ENCODE data around the gene KAZN.

Gene KAZN

DNA sequence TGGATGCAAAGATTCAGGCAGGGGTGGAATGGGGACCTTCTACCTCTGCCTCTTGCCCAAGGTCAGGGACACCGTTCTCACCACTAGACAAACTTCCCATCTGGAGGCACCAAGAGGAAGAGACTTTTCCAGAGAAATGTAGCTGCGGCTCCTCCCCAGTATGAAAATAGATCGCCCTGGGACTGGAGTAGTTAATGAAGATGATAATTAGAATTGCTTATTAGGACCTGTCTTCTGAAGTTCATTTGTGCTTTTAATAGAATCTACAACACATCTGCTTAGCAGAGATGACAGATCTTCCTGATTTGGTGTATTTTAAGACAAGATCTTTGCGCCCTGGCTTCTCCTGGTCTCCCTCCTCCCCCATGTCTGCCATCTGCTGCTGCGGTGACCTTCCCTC lies 266.6 kb downstream of the KAZN start:
- TF ChIP-seq CEBPB (IDR thresholded peaks at IDR 0.05): no peak
- no peak for TF ChIP-seq NFIC (IDR thresholded peaks at IDR 0.05)
- TF ChIP-seq TCF12 (IDR thresholded peaks at IDR 0.05; ENCODE audit: low read depth): no peak
- no peak for TF ChIP-seq YY1 (IDR thresholded peaks at IDR 0.05; ENCODE audit: low read depth)
- no peak for TF ChIP-seq CREB1 (IDR thresholded peaks at IDR 0.05; ENCODE audit: low read depth)
- TF ChIP-seq FOXM1 (IDR thresholded peaks at IDR 0.05; ENCODE audit: borderline replicate concordance, low read depth): no peak
- no peak for TF ChIP-seq EGR1 (IDR thresholded peaks at IDR 0.05)
- TF ChIP-seq RAD21 (IDR thresholded peaks at IDR 0.05; ENCODE audit: low read depth): no peak

DNA sequence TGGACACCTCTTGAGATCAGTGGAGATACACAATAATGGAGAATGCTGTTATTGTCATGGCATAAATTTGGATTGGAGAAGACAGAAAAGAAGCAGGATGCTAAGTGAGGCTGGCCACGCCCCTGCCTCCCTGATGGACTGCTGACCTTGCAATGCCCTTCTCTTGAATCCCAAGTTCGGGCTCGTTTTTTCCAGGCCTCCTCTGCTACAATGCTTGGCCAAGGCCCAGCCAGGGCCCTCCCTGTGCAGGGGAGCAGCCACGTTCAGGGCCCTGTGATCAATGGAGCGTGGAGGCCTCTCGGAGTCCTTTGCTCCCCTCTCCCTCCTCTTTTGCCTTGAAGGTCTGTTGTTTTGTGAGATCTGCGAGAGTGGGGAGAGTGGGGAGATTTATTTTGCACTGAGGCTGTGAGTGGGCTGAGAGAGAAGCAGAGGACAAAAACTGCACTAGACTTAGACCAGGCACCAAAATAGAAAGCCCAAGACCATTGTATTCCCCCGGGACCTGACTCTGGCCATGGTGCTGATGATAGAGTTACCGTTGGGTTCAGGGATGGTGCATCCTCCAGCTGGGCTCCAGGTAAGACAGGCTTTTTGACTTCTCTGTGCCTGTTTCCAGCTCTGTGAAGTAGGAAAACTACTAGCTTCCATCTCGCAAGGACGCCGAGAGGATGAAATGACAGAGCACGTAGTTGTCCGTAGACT lies 268.6 kb downstream of the KAZN start:
- TF ChIP-seq, protein P1, sequence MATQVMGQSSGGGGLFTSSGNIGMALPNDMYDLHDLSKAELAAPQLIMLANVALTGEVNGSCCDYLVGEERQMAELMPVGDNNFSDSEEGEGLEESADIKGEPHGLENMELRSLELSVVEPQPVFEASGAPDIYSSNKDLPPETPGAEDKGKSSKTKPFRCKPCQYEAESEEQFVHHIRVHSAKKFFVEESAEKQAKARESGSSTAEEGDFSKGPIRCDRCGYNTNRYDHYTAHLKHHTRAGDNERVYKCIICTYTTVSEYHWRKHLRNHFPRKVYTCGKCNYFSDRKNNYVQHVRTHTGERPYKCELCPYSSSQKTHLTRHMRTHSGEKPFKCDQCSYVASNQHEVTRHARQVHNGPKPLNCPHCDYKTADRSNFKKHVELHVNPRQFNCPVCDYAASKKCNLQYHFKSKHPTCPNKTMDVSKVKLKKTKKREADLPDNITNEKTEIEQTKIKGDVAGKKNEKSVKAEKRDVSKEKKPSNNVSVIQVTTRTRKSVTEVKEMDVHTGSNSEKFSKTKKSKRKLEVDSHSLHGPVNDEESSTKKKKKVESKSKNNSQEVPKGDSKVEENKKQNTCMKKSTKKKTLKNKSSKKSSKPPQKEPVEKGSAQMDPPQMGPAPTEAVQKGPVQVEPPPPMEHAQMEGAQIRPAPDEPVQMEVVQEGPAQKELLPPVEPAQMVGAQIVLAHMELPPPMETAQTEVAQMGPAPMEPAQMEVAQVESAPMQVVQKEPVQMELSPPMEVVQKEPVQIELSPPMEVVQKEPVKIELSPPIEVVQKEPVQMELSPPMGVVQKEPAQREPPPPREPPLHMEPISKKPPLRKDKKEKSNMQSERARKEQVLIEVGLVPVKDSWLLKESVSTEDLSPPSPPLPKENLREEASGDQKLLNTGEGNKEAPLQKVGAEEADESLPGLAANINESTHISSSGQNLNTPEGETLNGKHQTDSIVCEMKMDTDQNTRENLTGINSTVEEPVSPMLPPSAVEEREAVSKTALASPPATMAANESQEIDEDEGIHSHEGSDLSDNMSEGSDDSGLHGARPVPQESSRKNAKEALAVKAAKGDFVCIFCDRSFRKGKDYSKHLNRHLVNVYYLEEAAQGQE (IDR thresholded peaks at IDR 0.05; ENCODE audit: low read depth): peak; percentile 88
- TF ChIP-seq EGR1 (IDR thresholded peaks at IDR 0.05): no peak

DNA sequence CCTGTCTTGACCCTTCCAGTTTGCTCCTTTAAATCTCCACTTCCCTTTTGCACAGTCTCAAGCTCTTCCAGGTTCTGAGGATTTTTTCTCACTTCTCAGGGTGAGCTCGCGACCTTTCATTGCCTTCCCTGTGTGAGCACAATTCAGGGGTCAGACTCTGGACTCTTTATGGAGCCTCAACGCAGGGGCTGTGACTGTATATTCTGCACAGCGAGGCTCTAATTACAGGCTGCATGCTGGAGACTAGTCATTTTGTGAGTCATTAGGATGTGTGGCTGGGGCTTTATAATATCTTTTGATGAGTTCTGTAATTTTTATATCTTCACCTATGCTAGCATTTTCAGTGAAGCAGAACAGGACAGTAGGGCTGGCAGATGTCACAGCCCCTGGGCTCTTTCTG lies 270.7 kb downstream of the KAZN start:
- no peak for TF ChIP-seq FOXM1 (IDR thresholded peaks at IDR 0.05; ENCODE audit: borderline replicate concordance, low read depth)
- TF ChIP-seq, protein P2, sequence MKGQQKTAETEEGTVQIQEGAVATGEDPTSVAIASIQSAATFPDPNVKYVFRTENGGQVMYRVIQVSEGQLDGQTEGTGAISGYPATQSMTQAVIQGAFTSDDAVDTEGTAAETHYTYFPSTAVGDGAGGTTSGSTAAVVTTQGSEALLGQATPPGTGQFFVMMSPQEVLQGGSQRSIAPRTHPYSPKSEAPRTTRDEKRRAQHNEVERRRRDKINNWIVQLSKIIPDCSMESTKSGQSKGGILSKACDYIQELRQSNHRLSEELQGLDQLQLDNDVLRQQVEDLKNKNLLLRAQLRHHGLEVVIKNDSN (IDR thresholded peaks at IDR 0.05): no peak
- TF ChIP-seq, protein P3, sequence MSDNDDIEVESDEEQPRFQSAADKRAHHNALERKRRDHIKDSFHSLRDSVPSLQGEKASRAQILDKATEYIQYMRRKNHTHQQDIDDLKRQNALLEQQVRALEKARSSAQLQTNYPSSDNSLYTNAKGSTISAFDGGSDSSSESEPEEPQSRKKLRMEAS (IDR thresholded peaks at IDR 0.05): no peak
- no peak for TF ChIP-seq EP300 (IDR thresholded peaks at IDR 0.05; ENCODE audit: borderline replicate concordance)
- no peak for TF ChIP-seq EGR1 (IDR thresholded peaks at IDR 0.05)
- TF ChIP-seq YY1 (IDR thresholded peaks at IDR 0.05; ENCODE audit: low read depth): no peak
- no peak for TF ChIP-seq CEBPB (IDR thresholded peaks at IDR 0.05)

DNA sequence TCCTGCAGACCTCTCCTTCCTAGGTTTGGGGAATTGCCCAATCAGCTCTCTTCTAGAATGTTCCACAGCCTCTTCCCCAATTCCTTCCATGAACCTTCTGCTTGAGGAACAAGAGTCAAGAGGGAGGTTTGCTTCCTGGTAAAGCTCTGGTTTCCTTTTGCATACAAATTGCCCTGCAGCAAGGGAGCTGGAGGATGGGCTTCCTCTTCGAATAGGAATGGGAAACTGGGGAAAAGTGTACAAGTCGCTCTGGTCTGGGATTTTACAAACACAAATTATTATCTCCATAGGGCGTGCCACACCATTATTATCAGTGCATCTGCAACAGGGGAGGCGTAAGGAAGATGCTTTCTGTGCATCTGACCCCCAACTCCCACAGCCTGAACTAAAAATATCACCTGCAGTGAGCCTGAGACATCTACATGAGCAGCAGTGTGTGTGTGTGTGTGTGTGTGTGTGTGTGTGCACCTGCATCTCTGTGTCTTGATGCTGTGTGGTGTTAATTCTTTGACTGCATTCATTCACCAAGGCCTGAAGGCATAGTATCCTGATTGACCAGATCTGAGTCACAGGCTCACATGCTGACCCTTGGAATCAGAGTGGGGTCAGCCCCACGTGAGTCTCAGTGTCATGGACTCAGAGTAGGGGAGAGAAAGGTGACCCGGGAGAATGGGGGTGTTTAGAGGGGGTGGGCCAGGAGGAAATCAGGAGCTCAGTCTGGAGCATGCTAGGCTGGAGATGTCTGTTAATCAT lies 272.9 kb downstream of the KAZN start:
- TF ChIP-seq TCF12 (IDR thresholded peaks at IDR 0.05; ENCODE audit: low read depth): no peak
- TF ChIP-seq, protein P2 (IDR thresholded peaks at IDR 0.05): no peak
- no peak for TF ChIP-seq TAF1 (IDR thresholded peaks at IDR 0.05; ENCODE audit: low read depth)
- TF ChIP-seq FOXM1 (IDR thresholded peaks at IDR 0.05; ENCODE audit: borderline replicate concordance, low read depth): no peak
- no peak for TF ChIP-seq ZBTB7A (IDR thresholded peaks at IDR 0.05; ENCODE audit: low read depth)
- no peak for TF ChIP-seq EP300 (IDR thresholded peaks at IDR 0.05; ENCODE audit: borderline replicate concordance)
- TF ChIP-seq CREB1 (IDR thresholded peaks at IDR 0.05; ENCODE audit: low read depth): no peak
- no peak for TF ChIP-seq TEAD4 (IDR thresholded peaks at IDR 0.05)
- no peak for TF ChIP-seq EGR1 (IDR thresholded peaks at IDR 0.05)
- TF ChIP-seq NFIC (IDR thresholded peaks at IDR 0.05): no peak
- no peak for TF ChIP-seq CEBPB (IDR thresholded peaks at IDR 0.05)
- TF ChIP-seq YY1 (IDR thresholded peaks at IDR 0.05; ENCODE audit: low read depth): no peak
- TF ChIP-seq, protein P3 (IDR thresholded peaks at IDR 0.05): no peak
- TF ChIP-seq, protein P1 (IDR thresholded peaks at IDR 0.05; ENCODE audit: low read depth): no peak
- no peak for TF ChIP-seq RAD21 (IDR thresholded peaks at IDR 0.05; ENCODE audit: low read depth)

DNA sequence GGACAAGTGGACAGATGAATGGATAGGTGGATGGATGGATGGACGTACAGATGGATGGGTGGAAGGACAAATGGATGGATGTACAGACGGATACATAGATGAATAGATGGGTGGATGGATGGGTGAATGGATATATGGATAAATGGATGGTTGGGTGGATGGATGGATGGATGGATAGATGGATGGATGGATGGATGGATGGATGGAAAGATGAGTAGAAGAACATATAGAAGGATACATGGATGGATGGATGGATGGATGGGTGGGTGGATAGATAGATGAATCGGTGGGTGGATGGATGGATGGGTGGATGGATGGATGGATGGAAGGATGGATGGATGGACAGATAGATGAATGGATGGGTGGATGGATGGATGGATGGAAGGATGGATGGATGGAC lies 274.3 kb downstream of the KAZN start:
- TF ChIP-seq YY1 (IDR thresholded peaks at IDR 0.05; ENCODE audit: low read depth) (no peak), CEBPB (IDR thresholded peaks at IDR 0.05) (no peak), NFIC (IDR thresholded peaks at IDR 0.05) (no peak), TAF1 (IDR thresholded peaks at IDR 0.05; ENCODE audit: low read depth) (no peak), FOXM1 (IDR thresholded peaks at IDR 0.05; ENCODE audit: borderline replicate concordance, low read depth) (no peak), EGR1 (IDR thresholded peaks at IDR 0.05) (no peak), CREB1 (IDR thresholded peaks at IDR 0.05; ENCODE audit: low read depth) (no peak), TCF12 (IDR thresholded peaks at IDR 0.05; ENCODE audit: low read depth) (no peak), EP300 (IDR thresholded peaks at IDR 0.05; ENCODE audit: borderline replicate concordance) (no peak), TEAD4 (IDR thresholded peaks at IDR 0.05) (no peak), ZBTB7A (IDR thresholded peaks at IDR 0.05; ENCODE audit: low read depth) (no peak), RAD21 (IDR thresholded peaks at IDR 0.05; ENCODE audit: low read depth) (no peak)
- TF ChIP-seq, protein P1 (IDR thresholded peaks at IDR 0.05; ENCODE audit: low read depth): no peak
- TF ChIP-seq, protein P3 (IDR thresholded peaks at IDR 0.05): no peak
- TF ChIP-seq, protein P2 (IDR thresholded peaks at IDR 0.05): no peak
